Peyer's patch (tissue), 4 donors: Measurements from ENCODE around the gene EEF2.

ENCODE experiments used
- CTCF ChIP-seq, 6 experiments: fragments of 450-650 bp in 4 of 6; fragments of 200-600 bp in 2 of 6; sonication (generic) in 1 of 6; IDR thresholded peaks; one replicate each; pipeline ENCODE4 v1.5.1; 2017 to 2019; ENCODE audit warnings: antibody characterized with exemption in 6 of 6, mild to moderate bottlenecking in 3 of 6, moderate library complexity in 1 of 6
- POLR2A ChIP-seq, 2 donors: fragments of 450-650 bp; IDR thresholded peaks; one replicate each; pipeline ENCODE4 v1.5.1; 2017; ENCODE audit warnings: antibody characterized with exemption in 2 of 2, mild to moderate bottlenecking in 2 of 2, moderate library complexity in 2 of 2

- TF ChIP-seq POLR2A (IDR thresholded peaks at IDR 0.05) (no peak), CTCF (IDR thresholded peaks at IDR 0.05) (no peak)
Observed at GRCh38 chr19:4019578-4019977, 34.3 kb upstream of the EEF2 start.
